Right lung (tissue), 5 donors: ENCODE results near the gene TNS3. TPM values are rescaled to one million over a fixed set of nuclear protein-coding genes. Genes with fewer than 3 reads are reported as not detected.

Source experiments
- DNase-seq, 2 donors: peaks; one replicate each; pipeline ENCODE4 v3.0.0-alpha.2; 2013
- polyA plus RNA-seq, 5 donors: library from polyadenylated mRNA; unstranded; fragments of 120-200 nt; gene quantifications; one replicate each; pipeline versions ENCODE4 v1.2.1 to v1.2.3, GENCODE V29; 2013; ENCODE audit warnings: inconsistent platforms in 1 of 5, low replicate concordance in 1 of 5; ENCODE audit not compliant: insufficient read length in 5 of 5, insufficient read depth in 1 of 5

Gene TNS3
- polyA plus RNA-seq, 5 donors = 76.8 to 102 (median 95.4) TPM

DNA sequence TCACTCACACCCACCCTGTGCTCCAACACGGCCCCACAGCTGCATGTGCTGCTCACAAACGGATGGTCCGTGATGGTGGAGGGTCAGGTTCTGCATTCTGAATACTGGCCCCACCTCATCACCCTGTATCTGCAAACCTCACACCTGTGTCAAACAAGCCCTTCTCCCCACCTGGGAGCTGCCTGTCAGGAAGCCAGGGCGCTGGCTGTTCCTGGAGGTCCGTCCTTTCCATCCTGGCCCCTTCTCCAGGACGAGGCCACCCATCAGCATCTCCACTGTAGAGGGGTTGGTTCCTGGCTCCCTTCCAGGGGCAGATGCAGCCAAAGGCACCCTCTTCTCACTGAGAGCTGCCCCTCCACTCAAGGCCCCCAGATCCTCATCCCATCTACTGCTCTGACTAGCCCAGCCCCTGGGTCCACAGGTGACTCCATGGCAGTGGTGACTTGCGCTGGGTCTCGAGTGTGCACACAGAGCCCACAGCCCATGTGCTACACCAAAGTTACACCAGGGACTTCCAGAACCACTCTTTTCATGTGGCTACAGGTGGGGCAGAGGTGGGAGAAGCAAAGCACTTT lies 229.4 kb downstream of the TNS3 start:
- DNase-seq = no peak

DNA sequence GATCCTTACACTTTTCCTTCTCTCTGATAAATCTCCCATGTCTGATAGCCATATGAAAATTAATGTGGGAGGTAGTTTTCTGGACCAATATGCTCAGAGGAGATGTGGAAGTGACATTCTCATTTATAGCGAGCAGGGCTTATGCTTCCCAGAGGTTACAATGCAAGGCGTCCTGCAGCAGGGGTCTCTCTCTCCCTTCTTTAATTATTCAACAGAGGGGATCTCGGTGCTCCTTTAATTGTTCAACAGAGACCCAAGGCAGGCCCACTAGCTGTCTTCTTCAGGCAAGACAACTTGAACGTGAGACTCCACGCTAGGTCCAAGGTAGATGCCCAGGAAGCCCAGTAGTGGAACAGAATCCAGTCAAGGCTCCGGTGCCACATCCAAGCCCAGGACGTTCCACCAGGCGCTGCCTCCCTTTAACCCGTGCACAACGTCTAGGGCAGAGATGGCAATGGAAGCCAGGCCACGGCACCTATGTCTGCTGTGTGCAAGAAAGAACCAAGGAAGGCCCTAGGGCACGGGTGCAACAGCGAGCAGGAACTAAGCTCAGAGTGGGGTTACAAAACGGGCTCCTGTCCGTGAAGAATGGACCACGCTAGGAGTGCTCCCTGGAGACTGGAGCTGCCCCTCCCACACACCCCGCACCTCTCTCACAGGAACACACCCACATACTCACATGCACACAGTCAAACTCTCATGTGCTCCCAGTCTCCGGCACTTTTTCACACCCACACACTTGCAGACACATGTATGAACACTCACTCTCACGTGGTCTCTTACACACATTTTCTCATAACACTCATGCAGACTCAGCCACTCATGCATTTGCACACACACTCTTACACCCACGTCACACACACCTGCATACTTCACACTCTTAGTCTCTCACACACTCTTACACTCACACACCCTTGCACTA lies 230.4 kb downstream of the TNS3 start:
- no peak for DNase-seq

DNA sequence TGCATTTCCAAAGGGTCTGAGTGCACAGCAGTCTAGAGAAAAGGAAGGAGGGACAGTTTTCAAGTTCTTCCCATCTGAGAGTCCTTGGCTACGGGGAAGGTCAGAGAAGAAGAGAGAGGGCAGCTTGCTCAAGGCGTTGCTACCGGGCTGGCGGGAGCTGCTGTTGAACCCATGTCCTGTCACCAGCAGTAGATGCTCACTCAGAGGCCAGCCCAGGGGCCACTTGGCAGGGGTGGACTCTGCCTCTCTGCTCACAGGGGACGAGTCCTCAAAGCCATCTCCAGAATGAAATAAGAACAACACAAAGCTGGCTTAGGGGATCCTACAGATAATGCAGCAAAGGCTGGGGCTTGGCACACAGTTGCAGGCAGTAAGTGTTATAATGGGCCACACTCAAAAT lies 231.5 kb downstream of the TNS3 start:
- no peak for DNase-seq

DNA sequence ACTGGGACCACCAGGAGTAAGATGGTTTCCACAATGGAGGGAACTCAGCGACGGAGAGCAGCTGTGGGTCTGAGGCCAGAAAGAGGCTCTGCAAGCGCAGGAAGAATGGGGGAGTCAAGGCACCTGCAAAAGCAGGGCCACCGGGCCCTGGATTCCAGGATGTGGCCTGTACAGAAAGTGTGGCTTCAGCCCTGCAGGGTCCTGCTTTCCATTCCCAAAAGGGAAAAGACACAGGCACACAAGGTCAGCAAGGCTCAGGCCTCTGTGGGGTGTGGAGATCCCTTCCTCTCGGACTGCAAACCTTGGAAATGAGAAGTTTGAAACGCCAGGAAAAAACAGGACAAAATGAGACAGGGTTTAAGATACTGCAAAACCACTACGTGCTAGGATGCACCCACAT lies 232.5 kb downstream of the TNS3 start:
- DNase-seq = no peak

DNA sequence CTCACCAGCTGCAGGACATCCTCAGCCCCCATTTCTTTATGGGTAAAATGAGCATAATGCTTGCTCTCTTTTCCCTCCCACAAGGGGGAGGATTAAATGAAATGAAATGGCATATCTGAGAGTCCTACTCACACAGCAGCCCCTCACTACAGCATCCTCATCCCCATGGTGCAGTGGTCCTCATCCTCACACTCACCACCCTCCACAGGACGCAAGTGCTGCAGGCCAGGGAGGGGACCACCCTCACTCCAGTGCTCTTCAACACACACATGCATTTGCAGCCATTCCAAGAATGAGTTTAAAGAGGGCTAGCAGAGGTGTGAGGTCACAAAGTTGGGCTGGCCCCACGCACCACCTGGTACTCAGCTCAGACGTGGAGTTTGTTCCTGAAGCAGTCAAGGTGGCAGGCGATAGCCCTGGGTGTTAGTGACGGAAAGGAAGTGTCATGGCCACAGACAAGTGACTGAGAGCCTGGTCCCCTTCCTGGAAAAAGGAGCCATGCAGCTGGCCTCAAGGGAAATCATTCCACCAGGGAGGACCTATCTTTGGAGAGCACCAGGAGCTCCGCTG lies 234.0 kb downstream of the TNS3 start:
- no peak for DNase-seq

DNA sequence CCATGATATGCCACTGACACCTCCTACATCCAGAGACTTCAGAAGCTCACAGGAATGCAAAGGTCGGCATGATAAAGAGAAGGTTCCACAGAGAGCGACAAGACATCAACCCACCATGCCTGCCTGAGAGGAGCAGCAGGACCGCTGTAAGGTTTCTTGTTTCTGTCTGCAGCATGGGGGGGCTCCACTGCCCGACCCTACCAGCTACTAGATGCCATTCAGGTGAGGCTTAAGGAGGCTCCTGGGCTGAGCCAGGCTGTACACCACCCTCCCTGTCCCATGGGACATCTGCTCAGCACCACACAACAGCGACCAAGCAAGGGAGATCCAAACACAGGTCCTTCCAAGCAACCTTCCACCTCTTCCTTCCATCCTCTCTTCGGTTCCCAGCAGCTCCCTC lies 234.6 kb downstream of the TNS3 start:
- DNase-seq = no peak

DNA sequence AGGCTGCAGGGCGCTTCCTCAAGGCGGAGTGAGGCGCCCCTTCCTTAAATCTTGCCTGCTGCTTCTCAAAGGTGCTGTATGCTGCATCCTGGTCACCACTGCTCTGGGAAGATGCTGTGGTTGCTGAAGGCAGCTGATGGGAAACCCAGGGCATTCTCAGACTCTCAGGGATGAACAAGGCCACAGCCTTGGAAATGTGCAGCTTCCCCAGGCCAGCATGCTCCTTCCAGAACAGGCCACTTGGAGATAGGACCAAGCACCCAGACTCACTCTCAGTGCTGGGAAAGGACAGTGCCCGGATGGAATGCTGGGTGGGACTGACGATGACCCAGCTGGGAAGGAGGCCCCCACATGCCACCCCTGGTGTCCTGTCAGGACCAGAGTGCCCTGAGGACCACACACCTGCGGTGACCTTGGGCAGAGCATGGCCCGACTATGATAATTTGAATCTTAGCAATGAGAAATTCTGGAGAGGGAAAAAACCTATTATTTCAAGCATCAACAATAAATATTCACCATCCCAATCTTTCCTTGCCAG lies 235.5 kb downstream of the TNS3 start:
- DNase-seq = no peak

DNA sequence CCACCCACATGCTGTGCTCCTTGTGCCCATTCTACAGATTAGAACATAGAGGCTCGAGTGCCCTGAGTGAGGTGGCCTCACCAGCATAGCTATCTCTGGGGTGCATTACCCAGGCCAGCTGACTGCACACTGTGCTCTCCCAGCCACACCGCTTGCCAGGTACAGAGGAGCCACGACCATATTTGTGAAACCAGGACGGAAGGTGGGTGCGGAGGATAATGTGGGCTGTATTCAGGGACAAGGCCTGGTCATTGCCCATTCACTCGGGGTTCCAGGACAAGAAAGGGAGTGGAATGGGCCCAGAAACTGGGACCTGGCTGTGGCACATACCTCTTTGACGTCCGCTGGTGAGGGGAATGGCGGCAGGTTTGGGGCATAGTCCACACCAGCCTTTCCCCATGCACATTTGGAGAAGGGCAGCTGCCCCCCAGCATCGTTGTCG lies 236.0 kb downstream of the TNS3 start:
- no peak for DNase-seq

DNA sequence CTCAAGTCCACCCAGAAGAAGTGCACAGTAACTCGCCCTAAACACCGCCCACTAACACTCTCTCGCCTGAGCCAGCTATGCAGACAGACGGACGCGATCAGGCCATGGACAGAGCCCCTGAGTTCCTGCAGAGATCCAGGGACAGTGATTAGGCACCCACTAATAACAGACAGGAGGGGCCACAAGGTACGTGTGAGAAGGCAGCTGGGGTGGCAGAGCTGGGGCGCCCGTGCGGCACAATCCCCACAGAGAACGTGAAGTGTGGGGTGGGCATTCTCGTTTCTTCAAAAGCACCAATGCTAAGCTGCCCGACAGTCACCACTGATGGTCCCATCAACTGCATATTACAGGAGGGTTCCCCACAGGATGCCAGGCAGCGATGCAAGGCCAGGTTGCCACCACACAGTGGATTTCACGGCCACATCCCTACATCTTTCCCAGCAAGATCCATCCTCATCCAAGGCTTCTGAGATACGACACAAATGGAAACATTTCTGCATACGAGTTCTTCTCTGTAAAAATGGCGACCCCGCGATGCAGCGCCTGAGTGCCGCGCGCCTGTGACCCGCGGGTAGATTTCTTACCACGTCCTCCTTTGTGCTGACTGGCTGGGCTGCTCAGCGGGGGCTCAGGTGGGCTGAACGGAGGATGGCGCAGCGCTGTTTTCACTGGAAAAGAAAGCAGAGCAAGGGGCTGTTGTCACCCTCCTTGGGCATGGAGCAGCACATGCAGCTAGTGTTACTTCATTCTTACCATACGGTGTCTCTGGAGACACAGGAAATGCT lies 237.5 kb downstream of the TNS3 start:
- DNase-seq = no peak

DNA sequence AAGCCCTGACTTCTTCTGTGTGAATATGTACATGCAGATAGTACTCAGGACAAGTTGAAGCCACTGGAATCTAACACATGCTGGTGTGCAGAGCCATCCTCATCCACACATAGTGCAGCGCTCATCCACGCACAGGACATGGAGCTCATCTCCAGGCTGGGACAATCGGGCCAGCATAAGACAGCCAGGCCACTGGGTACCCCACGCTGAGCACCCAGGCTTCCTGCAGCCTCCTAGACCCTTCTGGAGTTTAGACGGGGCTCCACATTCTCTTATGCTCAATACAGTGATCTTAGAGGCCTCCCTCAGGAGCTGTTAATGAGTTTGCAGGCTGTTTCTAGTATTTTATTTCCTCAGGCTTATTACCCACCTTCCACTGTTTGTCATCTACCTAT lies 238.9 kb downstream of the TNS3 start:
- DNase-seq = no peak

DNA sequence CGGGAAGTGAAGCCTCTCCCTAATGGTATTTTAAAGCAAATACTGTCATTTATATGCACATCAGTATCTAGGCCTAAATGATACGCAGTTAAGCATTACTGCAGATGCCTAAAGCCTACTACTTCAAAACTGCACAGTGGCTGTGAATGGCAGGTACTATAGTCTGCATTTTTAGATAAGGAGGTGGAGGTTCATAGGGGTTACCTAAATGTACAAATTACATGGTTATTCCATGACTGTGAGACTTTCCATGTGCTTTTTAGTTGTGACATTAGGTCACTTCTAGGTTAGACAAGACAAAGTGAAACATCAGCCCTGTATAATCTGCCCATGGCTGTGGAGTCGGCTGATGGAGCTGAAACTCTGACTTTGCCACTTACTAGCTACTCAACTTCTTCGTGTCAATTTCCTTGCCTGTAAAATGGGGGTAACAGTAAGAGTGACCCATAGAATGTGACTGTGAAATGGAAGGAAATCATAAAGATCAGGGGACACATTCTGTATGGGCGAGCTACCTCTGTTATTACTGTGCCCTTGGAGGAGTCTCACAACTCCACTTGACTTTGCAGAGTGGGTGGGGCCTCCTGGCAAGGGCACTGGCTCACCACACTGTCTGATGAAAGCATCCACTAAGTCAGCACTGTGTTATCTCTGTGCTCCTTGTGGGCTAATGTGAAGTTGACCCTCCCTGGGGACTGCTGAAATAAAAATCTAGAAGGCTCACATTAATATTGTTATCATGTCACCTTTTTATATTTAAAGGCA lies 239.4 kb downstream of the TNS3 start:
- DNase-seq = no peak

DNA sequence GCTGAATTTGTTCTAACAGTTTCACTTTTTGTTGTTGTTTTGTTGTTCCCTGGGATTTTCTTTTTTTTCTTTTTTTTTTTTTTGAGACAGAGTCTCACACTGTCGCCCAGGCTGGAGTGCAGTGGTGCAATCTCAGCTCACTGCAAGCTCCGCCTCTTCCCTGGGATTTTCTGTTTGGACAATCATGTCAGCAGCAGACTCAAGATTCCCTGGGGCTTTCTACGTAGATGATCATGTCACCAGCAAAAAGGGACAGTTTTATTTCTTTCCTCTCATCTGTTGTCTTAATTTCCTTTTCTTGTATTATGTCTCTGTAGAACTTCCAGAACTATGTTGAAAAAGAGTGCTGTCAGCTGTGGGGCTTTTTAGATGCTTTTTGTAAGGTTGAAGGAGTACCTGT lies 241.4 kb downstream of the TNS3 start:
- DNase-seq = no peak

DNA sequence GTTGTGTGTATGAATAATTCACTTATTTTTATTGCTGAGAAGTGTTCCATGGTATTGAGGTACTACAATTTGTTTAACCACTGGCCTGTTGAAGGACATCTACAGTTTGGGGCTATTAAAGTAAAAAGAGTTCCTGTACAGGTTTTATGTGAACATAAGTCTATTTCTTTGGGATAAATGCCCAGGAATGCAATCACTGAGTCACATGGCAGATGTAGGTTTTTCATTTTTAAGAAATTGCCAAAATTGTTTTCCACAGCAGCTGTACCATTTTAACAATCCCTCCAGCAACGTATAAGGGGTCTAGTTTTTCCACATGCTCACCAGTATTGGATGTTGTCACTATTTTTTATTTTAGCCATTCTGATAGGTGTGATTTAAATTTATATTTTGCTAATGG lies 243.9 kb downstream of the TNS3 start:
- no peak for DNase-seq

DNA sequence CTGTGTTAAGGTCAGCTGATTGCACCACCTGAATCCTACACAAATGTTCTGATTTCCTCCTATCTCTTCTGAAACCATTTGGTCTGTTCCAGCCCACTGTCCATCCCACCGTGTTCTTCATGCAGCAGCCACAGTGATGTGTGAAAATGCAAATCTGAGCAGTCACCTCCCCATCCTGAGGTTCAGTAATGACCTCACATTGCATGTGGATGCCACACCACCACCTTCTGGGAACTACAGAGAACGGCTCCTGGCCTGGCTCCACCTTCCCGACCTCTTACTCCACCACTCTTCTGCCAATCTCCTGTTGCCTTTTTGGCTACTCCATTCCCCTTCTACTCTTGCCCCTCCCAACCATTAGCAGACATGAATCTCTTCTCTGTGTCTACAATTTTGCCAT lies 244.4 kb downstream of the TNS3 start:
- DNase-seq = no peak

DNA sequence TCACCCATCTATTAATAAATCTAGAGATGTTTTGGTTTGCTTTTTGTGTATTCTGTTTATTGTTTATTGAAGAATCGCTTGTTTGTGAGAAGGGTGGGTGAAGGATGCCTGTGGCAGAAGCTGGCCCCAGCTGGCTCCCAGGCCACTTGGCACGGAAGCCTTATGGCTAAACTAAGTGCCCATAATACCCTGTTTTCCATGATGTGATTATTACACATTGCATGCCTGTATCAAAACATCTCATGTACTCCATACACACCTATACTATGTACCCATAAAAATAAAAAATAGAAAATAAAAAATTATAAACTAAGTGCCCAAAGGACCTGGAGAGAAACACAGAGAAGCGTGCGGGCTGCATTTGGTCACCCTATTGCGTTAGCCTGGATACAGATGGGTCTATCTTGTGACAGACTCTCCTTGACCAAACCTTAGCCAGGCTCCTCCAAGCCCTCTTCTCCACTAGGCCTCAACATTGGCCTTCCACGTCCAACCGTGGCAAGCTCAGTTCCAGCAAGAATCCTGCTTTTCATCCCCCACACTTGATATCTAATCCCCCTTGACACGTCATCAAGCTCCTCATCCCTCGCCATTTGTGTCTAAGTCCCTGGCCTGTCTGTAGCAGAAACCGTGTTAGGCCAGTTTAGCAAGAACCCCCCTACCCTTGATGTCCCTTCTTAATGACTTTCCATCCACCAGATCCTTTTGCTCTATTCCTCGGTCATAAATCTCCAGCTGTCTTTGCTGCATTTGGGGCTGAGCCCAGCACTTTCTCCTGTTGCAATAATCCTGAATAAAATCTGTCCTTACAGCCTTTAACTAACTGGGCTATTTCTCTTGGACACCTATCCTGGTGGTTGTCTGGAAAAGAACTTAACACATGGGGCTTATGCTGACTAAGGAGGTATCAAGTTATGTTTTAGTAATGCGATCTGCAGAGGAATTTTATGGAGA lies 245.2 kb downstream of the TNS3 start:
- peak; percentile 20 to 48 for DNase-seq

DNA sequence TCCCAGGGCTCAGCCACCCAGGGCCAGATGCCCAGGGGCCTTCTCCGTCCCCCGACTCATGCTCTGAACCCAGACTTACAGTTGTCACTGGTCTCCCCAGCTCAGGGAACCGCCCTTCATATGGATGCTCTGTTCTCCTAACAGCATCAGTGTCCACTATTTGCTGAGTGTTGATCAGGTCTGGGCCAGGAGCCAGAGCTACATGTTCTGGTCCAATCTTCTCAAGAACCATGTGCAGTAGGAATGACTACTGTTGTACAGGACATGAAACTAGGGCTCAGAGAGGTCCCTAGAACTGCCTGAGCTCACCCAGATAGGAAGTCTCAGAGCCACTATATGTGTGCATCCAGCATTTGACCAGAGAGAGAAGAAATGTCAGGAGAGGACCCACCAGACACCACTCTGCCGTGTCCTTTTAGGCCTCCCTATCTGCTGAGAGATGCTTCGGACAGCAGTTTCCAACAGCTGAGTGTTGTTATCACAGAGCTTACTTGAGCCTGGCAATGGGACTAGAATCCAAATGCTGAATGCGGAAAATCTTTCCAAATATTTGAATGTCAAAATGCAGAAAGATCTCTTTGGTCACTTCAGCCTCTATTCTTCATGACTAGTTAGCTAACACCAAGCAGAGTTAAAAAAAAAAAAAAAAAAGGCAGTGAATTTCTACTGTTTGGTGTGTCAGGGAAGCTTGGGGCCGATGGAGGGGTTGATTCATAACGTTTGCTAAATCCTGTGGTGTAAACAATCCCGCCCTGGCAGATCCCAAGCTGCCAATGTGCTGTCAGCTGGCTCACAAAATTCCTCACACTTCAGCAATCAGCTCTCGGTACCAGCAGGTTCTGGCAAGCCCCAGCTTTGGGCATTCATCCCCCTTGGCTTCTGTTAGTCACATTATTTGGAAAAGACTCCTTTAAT lies 246.1 kb downstream of the TNS3 start:
- peak; percentile 51 to 73 for DNase-seq

DNA sequence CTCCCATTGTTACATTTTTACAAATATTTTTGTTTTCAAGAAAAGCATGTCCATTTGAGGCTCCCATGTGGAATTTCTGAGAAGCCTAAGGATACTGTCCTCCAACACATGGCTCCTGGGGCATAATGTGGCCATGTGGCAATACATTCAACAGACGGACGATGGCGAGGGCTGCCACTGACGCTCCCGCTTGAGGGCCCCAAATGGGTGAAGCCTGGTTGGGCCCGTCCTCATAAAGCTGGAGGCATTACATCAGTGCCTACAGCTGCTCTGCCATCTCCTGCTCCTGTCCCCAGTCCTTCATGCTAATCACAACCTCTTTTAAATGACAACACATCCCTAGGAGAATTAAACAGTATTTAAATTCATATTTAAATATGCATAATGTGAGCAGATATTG lies 246.8 kb downstream of the TNS3 start:
- no peak for DNase-seq

DNA sequence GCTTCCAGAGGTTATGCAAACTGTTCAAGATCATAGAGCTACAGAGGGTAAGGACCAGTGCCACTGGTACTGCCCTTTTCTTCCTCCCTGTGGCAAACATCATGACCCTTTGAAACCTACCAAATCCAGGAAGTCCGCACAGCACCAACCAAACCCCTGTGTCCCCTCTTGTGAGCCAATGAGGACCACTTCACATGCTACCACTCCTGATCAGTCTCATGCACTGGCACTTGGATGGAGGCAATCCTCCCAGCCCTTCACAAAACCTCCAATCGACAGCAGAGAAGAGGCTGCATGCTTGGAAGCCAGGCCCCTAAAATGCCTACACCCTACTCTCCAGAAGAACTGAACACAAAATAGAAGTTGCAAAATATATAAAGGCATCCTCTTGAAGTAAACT lies 248.0 kb downstream of the TNS3 start:
- no peak for DNase-seq

DNA sequence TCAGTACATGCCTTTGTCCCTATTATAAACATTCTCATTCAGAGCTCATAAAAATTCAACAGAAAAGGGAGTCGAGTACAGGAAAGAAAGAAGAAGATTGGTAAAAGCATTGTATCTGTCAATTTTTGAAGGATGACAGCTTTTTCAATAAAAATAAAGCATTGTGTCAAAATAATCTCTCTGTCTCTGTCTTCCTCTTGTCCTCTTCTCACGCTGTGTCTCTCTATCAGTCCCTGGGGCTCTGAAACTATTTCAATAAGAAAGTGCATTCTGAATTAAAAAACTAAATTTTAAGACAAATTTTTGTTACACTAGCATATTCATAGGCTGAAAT lies 248.4 kb downstream of the TNS3 start:
- DNase-seq = no peak
